Erythroblast (primary cell): ENCODE measurements around the gene DDX60.

ENCODE experiments used
- GATA1 ChIP-seq: IDR thresholded peaks from 2 replicates; pipeline ENCODE4 v1.6.1; 2011; ENCODE audit warnings: low read depth, mild to moderate bottlenecking, control low read depth, low read length, moderate library complexity
- POLR2A ChIP-seq: IDR thresholded peaks from 2 replicates; pipeline ENCODE4 v1.6.1; 2011; ENCODE audit warnings: mild to moderate bottlenecking, low read length

- TF ChIP-seq POLR2A (no peak), GATA1 (no peak)
Measured at GRCh38 chr4:168353746-168354145, 35.2 kb upstream of the DDX60 start.
